ENCODE measurements around the gene PTPRG.
"Not testable (repeated sequence)": the region's sequence is repeated elsewhere in the genome, so short reads cannot be mapped to it uniquely, and the experiment has no call there.

The PTPRG gene

DNA sequence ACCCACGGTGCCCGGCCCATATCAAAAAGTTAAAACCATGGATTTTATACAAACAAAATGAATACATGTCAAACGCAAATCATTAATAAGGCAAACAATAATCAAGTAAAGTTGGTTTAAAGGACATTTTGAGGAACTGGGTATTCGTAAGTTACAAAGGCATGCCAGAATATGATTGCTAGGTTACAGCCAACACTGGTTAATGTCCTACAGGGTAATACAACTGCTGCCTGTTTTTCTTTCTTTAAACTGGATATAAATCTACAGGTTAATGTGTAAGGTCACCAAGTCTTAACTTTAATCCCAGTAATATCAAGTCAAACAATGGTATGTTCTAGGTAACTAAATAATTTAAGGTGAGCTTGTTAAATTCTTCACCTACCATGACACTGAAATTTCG is 166.1 kb downstream of the PTPRG start:
- no peak for DNase-seq (ENCODE audit: low read depth)

- DNase-seq (ENCODE audit: low read depth) = no peak
These were observed 167.8 kb downstream of the PTPRG start for GRCh38 chr3:61729038-61729634.

DNA sequence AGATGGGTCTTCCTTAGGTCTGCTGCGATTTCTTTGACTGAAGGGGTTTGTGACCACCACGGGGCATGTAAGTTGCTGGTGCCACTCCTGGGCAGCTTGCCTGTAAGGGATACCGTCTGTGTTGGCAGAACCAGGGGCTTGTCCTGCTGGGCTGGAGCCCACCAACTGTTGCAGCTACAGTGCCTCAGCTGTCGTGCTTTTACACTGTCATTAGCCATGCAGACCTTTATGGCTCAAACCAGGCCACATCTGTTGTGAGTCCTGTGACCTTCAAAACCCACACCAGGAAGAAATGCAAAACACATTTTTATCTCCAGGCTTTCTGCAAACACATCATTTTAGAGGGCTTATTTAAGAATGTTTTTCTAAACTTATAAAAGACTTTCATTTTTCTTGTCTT is 168.7 kb downstream of the PTPRG start:
- DNase-seq (ENCODE audit: low read depth) = no peak

- no peak for DNase-seq (ENCODE audit: low read depth)
These were observed 169.3 kb downstream of the PTPRG start for GRCh38 chr3:61730577-61731231.

GRCh38 chr3:61733000-61733399 is 171.6 kb downstream of the PTPRG start:
- DNase-seq (ENCODE audit: low read depth) = no peak

GRCh38 chr3:61733876-61734275 is 172.5 kb downstream of the PTPRG start:
- DNase-seq (ENCODE audit: low read depth) = no peak

GRCh38 chr3:61734749-61735686 is 173.6 kb downstream of the PTPRG start:
- no peak for DNase-seq (ENCODE audit: low read depth)

DNA sequence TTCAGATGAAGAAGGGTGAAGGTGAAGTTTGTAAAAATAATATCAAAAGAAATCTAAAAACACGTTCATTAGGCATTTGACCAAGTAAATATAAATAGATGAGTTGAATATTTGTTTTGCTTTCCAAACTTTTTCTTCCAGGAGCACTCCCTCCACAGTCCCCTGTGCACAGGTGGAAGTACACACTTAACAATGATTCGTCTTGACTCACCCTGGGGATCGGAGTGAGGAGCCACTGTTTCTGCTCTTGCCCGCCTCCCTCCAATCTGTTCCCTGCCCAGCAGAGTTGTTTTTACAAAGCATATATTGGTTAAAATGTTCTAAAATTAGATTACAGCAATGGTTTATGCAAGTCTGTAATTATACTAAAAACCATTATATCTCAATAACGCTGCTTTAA is 175.1 kb downstream of the PTPRG start:
- no peak for DNase-seq (ENCODE audit: low read depth)

DNA sequence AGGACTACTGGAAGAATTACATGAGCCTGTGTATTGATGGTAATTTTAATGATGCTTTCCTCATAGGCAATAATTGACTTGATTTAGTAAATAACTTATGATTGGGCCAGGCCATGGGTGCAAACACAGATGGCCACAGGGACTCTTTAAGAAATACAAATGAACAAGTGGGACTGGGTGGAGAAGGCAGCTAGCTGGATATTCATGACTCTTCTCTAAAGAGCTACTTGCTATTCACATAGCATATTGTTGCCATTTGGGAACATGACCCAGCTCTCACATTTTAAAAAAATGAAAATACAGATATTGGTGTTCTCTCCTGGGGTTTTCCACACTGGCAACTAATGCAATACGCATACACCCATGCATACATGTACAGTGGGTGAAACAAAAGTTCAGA is 178.3 kb downstream of the PTPRG start:
- no peak for DNase-seq (ENCODE audit: low read depth)

- no peak for DNase-seq (ENCODE audit: low read depth)
These were observed 179.1 kb downstream of the PTPRG start for GRCh38 chr3:61740494-61740893.

DNA sequence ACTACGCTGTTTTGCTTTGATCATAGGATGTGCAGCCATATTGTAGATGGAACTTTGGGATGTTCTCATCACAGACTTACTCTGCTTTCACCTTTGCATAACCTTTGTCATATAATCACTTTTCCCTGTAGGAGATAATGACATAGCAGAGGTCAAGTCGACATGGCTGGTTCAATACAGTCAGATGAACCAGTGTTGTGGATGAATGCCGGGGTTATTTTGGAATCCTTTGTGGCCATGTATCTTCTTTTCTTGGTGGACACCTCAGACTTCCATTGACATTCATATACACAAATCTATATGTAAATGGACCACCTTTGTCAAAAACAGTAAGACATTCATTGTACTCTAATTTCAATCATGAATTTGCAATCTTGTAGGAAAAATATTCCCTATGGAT is 180.2 kb downstream of the PTPRG start:
- DNase-seq (ENCODE audit: low read depth) = no peak

GRCh38 chr3:61742006-61742405 is 180.6 kb downstream of the PTPRG start:
- DNase-seq (ENCODE audit: low read depth) = no peak

GRCh38 chr3:61743067-61743466 is 181.7 kb downstream of the PTPRG start:
- DNase-seq (ENCODE audit: low read depth) = no peak

DNA sequence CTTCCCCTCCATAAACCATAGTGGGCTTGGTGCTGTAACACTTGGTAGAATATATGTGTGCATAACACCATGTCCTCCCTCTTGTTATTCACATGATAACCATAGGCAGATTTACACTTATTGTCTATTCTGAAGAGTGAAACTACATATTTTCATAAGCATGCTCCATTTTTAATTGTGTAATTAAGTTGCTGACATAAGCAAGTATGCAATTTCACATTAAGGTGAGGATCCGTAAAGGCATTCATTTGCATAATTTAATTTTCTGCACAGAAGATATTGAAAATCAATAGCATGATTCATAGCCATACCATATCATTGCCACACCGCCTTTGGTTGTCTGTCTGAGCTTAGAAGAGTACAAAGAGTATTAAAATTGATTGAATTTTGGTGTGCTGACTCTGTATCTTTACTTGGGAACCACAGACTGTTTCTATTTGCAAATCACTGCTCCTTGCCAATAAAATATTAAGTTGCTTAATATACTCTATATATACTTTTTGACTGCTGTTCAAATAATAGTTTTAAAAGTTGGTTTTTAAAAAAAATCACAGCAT is 182.4 kb downstream of the PTPRG start:
- DNase-seq (ENCODE audit: low read depth) = no peak

- no peak for DNase-seq (ENCODE audit: low read depth)
These were observed 186.9 kb downstream of the PTPRG start for GRCh38 chr3:61748288-61748687.

GRCh38 chr3:61750766-61751165 is 189.4 kb downstream of the PTPRG start:
- DNase-seq (ENCODE audit: low read depth) = no peak

DNA sequence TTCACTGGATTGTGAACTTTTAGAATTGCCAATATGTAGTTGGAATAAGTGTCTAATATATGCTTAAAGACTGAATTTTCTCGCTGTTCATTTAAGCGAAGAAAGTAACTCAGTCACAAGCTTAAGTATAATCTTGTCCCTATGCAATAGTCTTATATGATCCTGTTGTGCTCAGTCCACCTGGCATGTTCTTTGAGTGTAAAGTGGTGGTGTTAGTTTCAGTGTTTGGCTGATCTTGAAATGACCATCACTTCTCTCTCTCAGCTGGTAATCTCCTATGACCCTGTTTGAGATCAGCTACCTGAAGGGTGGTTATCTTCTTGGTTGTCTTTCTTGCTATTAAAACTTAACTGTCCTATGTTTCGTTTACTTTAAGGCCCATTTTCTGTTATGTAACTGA is 197.5 kb downstream of the PTPRG start:
- no peak for DNase-seq (ENCODE audit: low read depth)

DNA sequence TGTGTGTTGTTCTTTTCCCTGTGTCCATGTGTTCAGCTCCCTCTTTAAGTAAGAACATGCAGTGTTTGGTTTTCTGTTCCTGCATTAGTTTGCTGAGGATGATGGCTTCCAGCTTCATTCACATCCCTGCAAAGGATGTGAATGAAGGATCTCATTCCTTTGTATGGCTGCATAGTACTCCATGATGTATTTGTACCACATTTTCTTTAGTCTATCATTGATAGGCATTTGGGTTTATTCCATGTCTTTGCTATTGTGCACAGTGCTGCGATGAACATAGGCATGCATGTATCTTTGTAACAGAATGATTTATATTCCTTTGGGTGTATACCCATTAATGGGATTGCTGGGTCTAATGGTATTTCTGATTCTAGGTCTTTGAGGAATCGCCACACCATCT is 199.4 kb downstream of the PTPRG start:
- not testable (repeated sequence) for DNase-seq (ENCODE audit: low read depth)

GRCh38 chr3:61761694-61762430 is 200.5 kb downstream of the PTPRG start:
- no peak for DNase-seq (ENCODE audit: low read depth)

DNA sequence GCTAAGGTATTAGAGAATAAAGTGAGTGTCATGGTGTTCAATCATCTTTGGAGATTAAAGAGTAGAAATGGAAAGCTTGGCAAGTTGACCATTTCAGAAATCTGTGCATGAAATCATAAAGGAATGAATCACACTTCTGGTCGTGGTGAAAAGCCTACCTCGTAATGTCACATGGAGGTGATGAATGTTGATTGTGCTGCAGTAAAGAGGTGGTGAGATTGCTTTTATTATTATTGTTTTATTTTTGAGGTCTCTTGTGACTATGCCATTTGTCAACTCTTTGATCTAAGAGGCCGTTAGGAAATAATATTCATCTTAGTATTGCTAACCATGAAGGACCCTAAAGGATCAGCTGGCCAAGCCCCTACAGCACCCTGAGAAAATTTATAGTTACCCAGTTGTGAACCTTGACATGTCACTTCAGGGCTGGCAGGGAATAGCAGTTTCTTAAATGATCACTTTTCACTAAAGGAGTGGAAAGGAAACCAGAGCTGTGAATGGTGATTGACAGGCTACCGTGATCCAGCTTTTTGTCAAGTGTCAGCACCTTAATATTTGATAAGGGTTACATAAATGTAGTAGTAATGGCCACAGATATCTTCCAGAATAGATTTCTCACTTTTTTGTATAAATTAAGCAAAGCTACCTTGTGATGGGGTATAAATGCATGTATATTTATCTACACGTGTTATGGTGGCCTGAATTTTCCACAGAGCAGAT is 203.9 kb downstream of the PTPRG start:
- DNase-seq (ENCODE audit: low read depth) = no peak

- no peak for DNase-seq (ENCODE audit: low read depth)
These were observed 207.1 kb downstream of the PTPRG start for GRCh38 chr3:61768284-61769037.
